H1 (cell line): Measurements from ENCODE around the gene EFHC1. TPM values are rescaled to one million over a fixed set of nuclear protein-coding genes. Genes with fewer than 3 reads are reported as not detected.

Experiments
- CTCF ChIA-PET: fragments of 300-600 bp; sonication (Branson Sonifier 250); formaldehyde crosslinking; loops from one replicate; lab custom pipeline; 2021; ENCODE audit not compliant: partially characterized antibody; lab: Charles Lee
- POLR2A ChIA-PET: fragments of 300-600 bp; sonication (Branson Sonifier 250); formaldehyde crosslinking; loops from one replicate; lab custom pipeline; 2021; ENCODE audit warnings: inconsistent platforms; ENCODE audit not compliant: partially characterized antibody; lab: Charles Lee
- DNase-seq, 2 experiments: peaks; one replicate each; pipeline versions ENCODE4 v3.0.0 to v3.0.0-alpha.2; 2010 to 2022; ENCODE audit warnings: low spot score in 2 of 2, low read depth in 1 of 2, mixed read lengths in 1 of 2
- FAIRE-seq: peaks from 2 replicates; lab custom pipeline; 2011; peaks lifted over from hg19 to GRCh38; lab: Jason Lieb, UNC
- H2AFZ ChIP-seq: 2 replicates; pipeline ENCODE4 v1.8.1; 2012; ENCODE audit warnings: low read length, inconsistent platforms
- H2AK5ac ChIP-seq: 2 replicates; pipeline ENCODE4 v1.6.1; 2013; ENCODE audit warnings: low read depth, low read length
- H2BK120ac ChIP-seq: replicated peaks from 2 replicates; pipeline ENCODE3; 2013; ENCODE audit warnings: low read depth, low read length, inconsistent platforms
- H2BK12ac ChIP-seq: 2 replicates; pipeline ENCODE4 v1.6.1; 2013; ENCODE audit warnings: low read depth, low read length
- H2BK15ac ChIP-seq: 2 replicates; pipeline ENCODE4 v1.6.1; 2013; ENCODE audit warnings: low read length
- H2BK20ac ChIP-seq: 2 replicates; pipeline ENCODE4 v1.6.1; 2013; ENCODE audit warnings: low read length
- H2BK5ac ChIP-seq: 2 replicates; pipeline ENCODE4 v1.6.1; 2013; ENCODE audit warnings: low read depth, low read length
- H3K14ac ChIP-seq: 2 replicates; pipeline ENCODE4 v1.6.1; 2013; ENCODE audit warnings: inconsistent platforms; ENCODE audit not compliant: insufficient read length
- H3K18ac ChIP-seq: 2 replicates; pipeline ENCODE4 v1.6.1; 2013; ENCODE audit warnings: low read length; ENCODE audit errors: extremely low read depth
- H3K23ac ChIP-seq: 2 replicates; pipeline ENCODE4 v1.6.1; 2013; ENCODE audit warnings: inconsistent platforms; ENCODE audit not compliant: insufficient read length
- H3K23me2 ChIP-seq: 2 replicates; pipeline ENCODE4 v1.6.1; 2013; ENCODE audit warnings: low read depth, low read length
- H3K27ac ChIP-seq: 2 replicates; pipeline ENCODE4 v1.6.1; 2011; ENCODE audit warnings: low read depth, low read length, inconsistent platforms
- H3K27me3 ChIP-seq, 4 experiments: replicated peaks in 1 of 4; 1 replicate in 1 of 4; 2 replicates in 3 of 4; pipeline versions ENCODE4 v1.6.1 to v1.8.1; 2011 to 2013; ENCODE audit warnings: low read length in 3 of 4, mild to moderate bottlenecking in 3 of 4, inconsistent platforms in 2 of 4, mixed read lengths in 2 of 4, moderate library complexity in 1 of 4; ENCODE audit not compliant: control insufficient read depth in 3 of 4, insufficient read depth in 3 of 4; ENCODE audit errors: extremely low read depth in 1 of 4
- H3K36me3 ChIP-seq, 4 experiments: 2 replicates each; pipeline versions ENCODE4 v1.6.1 to v1.8.1; 2011 to 2013; ENCODE audit warnings: mild to moderate bottlenecking in 4 of 4, low read length in 3 of 4, moderate library complexity in 2 of 4, control low read depth in 1 of 4, inconsistent platforms in 1 of 4; ENCODE audit not compliant: insufficient read depth in 4 of 4, control insufficient read depth in 2 of 4
- H3K4ac ChIP-seq: replicated peaks from 2 replicates; pipeline ENCODE3; 2013; ENCODE audit warnings: low read length, low read depth, mixed read lengths, inconsistent platforms; ENCODE audit not compliant: insufficient read length
- H3K4me1 ChIP-seq, 4 experiments: replicated peaks in 1 of 4; 1 replicate in 1 of 4; 2 replicates in 3 of 4; pipeline versions ENCODE4 v1.6.1 to v1.8.1; 2011 to 2013; ENCODE audit warnings: low read length in 3 of 4, inconsistent platforms in 2 of 4, mixed read lengths in 1 of 4; ENCODE audit not compliant: insufficient read depth in 4 of 4, control insufficient read depth in 3 of 4
- H3K4me2 ChIP-seq, 2 experiments: 2 replicates each; pipeline versions ENCODE4 v1.6.1 to v1.8.1; 2011 to 2013; ENCODE audit warnings: low read depth in 2 of 2, low read length in 2 of 2, control low read depth in 1 of 2, inconsistent platforms in 1 of 2, mild to moderate bottlenecking in 1 of 2; ENCODE audit not compliant: insufficient read depth in 1 of 2
- H3K4me3 ChIP-seq, 4 experiments: fragments of 200-600, 300-600 bp in 1 of 4; sonication (generic), shearing (Covaris generic), sonication (Bioruptor Twin) in 1 of 4; 2 replicates each; pipeline versions ENCODE4 v1.5.1 to v1.8.1; 2011 to 2016; ENCODE audit warnings: low read length in 4 of 4, low read depth in 3 of 4, control low read depth in 2 of 4, inconsistent platforms in 2 of 4, mild to moderate bottlenecking in 2 of 4, mixed read lengths in 1 of 4, moderate library complexity in 1 of 4; ENCODE audit not compliant: insufficient read depth in 2 of 4; ENCODE audit errors: extremely low read depth in 1 of 4
- H3K56ac ChIP-seq: replicated peaks from 2 replicates; pipeline ENCODE3; 2013; ENCODE audit warnings: low read depth, mild to moderate bottlenecking, mixed read lengths, low read length, inconsistent platforms; ENCODE audit not compliant: insufficient read length
- H3K79me1 ChIP-seq: 2 replicates; pipeline ENCODE4 v1.6.1; 2013; ENCODE audit warnings: low read depth, low read length, control low read depth
- H3K79me2 ChIP-seq, 2 experiments: 2 replicates each; pipeline versions ENCODE4 v1.6.1 to v1.8.1; 2012 to 2013; ENCODE audit warnings: low read length in 2 of 2, mild to moderate bottlenecking in 2 of 2, inconsistent platforms in 1 of 2; ENCODE audit not compliant: insufficient read depth in 2 of 2, control insufficient read depth in 1 of 2
- H3K9ac ChIP-seq, 4 experiments: replicated peaks in 1 of 4; 1 replicate in 1 of 4; 2 replicates in 3 of 4; pipeline versions ENCODE4 v1.6.1 to v1.8.1; 2011 to 2013; ENCODE audit warnings: low read depth in 3 of 4, low read length in 3 of 4, control low read depth in 2 of 4, mild to moderate bottlenecking in 2 of 4, moderate library complexity in 2 of 4, inconsistent platforms in 1 of 4; ENCODE audit errors: extremely low read depth in 1 of 4
- H3K9me3 ChIP-seq, 2 experiments: 2 replicates each; pipeline versions ENCODE4 v1.6.1 to v1.8.1; 2012 to 2013; ENCODE audit warnings: mild to moderate bottlenecking in 2 of 2, moderate library complexity in 2 of 2, control low read depth in 1 of 2, inconsistent platforms in 1 of 2, low read depth in 1 of 2, low read length in 1 of 2, mixed read lengths in 1 of 2; ENCODE audit not compliant: insufficient read depth in 2 of 2
- H4K20me1 ChIP-seq, 2 experiments: replicated peaks in 1 of 2; 2 replicates each; pipeline versions ENCODE3 to v1.8.1; 2011 to 2013; ENCODE audit warnings: inconsistent platforms in 2 of 2, low read length in 2 of 2, mild to moderate bottlenecking in 1 of 2; ENCODE audit not compliant: insufficient read depth in 2 of 2, control insufficient read depth in 1 of 2
- H4K5ac ChIP-seq: 2 replicates; pipeline ENCODE4 v1.6.1; 2013; ENCODE audit warnings: low read length, low read depth, mixed read lengths, inconsistent platforms; ENCODE audit not compliant: insufficient read length
- H4K8ac ChIP-seq: 2 replicates; pipeline ENCODE4 v1.8.0; 2013; ENCODE audit warnings: mild to moderate bottlenecking, moderate library complexity, low read length, inconsistent platforms; ENCODE audit not compliant: insufficient read depth; ENCODE audit errors: extremely low read depth
- H4K91ac ChIP-seq: replicated peaks from 2 replicates; pipeline ENCODE3; 2013; ENCODE audit warnings: low read length, mixed read lengths, inconsistent platforms; ENCODE audit not compliant: insufficient read length
- BCL11A ChIP-seq, 2 experiments: IDR thresholded peaks; one replicate each; pipeline ENCODE4 v1.6.1; 2011; ENCODE audit warnings: low read depth in 2 of 2, low read length in 2 of 2, mild to moderate bottlenecking in 2 of 2
- CBX5 ChIP-seq: fragments of 300-800, 300-1000 bp; sonication (generic); IDR thresholded peaks from 2 replicates; pipeline ENCODE4 v1.7.1; 2016; ENCODE audit warnings: antibody characterized with exemption, low read length, low read depth
- CEBPB ChIP-seq: IDR thresholded peaks from 2 replicates; pipeline ENCODE4 v1.6.1; 2012; ENCODE audit warnings: low read depth, low read length
- CTBP2 ChIP-seq: IDR thresholded peaks from 2 replicates; pipeline ENCODE4 v1.7.0; 2011; ENCODE audit warnings: borderline replicate concordance, mild to moderate bottlenecking, moderate library complexity, mixed read lengths, low read length; ENCODE audit not compliant: insufficient read depth, insufficient read length
- RAD21 ChIP-seq, 2 experiments: IDR thresholded peaks in 1 of 2; conservative IDR thresholded peaks in 1 of 2; 2 replicates each; pipeline ENCODE4 v1.6.1; 2011; ENCODE audit warnings: low read depth in 2 of 2, low read length in 2 of 2, improper control_type of control experiment in 1 of 2, inconsistent platforms in 1 of 2, mild to moderate bottlenecking in 1 of 2, moderate library complexity in 1 of 2
- WGBS, 2 experiments: shearing (Covaris generic) in 1 of 2; methylation state at CpG; one replicate each; pipeline versions ENCODE4 v1.1.6 to v1.1.7; 2013 to 2015; ENCODE audit warnings: low lambda C conversion rate in 2 of 2, mixed read lengths in 2 of 2, inconsistent platforms in 1 of 2, low coverage in 1 of 2, missing lambda C conversion rate in 1 of 2; ENCODE audit not compliant: insufficient replicate concordance in 2 of 2, insufficient coverage in 1 of 2, insufficient read length in 1 of 2; ENCODE audit errors: extremely low coverage in 1 of 2, missing lambda C conversion rate in 1 of 2; 5-methylcytosine and 5-hydroxymethylcytosine counted together
- polyA plus RNA-seq, 7 experiments: library from polyadenylated mRNA; depleted of rRNA in 3 of 7; stranded (reverse) in 5 of 7; unstranded in 2 of 7; fragments of >200 nt in 5 of 7; fragments of 200-250 nt in 2 of 7; gene quantifications; 1 replicate in 5 of 7; 2 replicates in 1 of 7; 4 replicates in 1 of 7; pipeline versions ENCODE4 v1.2.1 to v1.2.3, GENCODE V29; 2011 to 2013; ENCODE audit warnings: missing spikeins in 2 of 7, mixed read lengths in 2 of 7
- total RNA-seq: library from RNA; stranded (reverse); fragmentation: NEBNext Ultra II Directional; extraction: Animal tissue kit (Norgen Biotek cat#: 25700); gene quantifications from 2 replicates; pipeline ENCODE4 v1.2.1, GENCODE V29; 2021

EFHC1 gene
- total and polyA plus RNA-seq, 2 of the 8 experiments (the other 6 are each of a cell fraction or from before 2014, with no cell fraction given): 10.5 to 16.4 TPM

- H3K9ac ChIP-seq: no peak overlapping the region
- H3K23ac ChIP-seq: no peak overlapping the region
- H2BK15ac ChIP-seq: no peak overlapping the region
- no peak overlapping the region for H3K4me3 ChIP-seq
- TF ChIP-seq CTBP2: no peak
- TF ChIP-seq BCL11A (IDR thresholded peaks at IDR 0.05; ENCODE audit: low read depth in 2 of 2, low read length in 2 of 2): no peak
- no peak for TF ChIP-seq RAD21 (IDR thresholded peaks at IDR 0.05 in 1 of 2, conservative IDR thresholded peaks at IDR 0.05 in 1 of 2; ENCODE audit: low read depth in 2 of 2, low read length in 2 of 2)
- no peak for TF ChIP-seq CBX5
- no peak for TF ChIP-seq CEBPB
- peaks cover 13 to 31% (median 25%) of the 10 kb centered on the region in 4 experiments for H3K4me1 ChIP-seq
- ChIA-PET CTCF (interaction anchor here (0.5 to 1.5 kb wide), 4 partner anchors 16 to 245 kb away, joined by 3 to 4 read pairs (median 4); no protein-coding TSS in a partner anchor), POLR2A (no interaction called here)
- H4K91ac ChIP-seq: no peak overlapping the region
- H3K14ac ChIP-seq: no peak overlapping the region
- no peaks in the 10 kb centered on the region for H3K36me3 ChIP-seq
- no peak overlapping the region for H3K4ac ChIP-seq
- H4K8ac ChIP-seq: no peak overlapping the region
- H2BK20ac ChIP-seq: no peak overlapping the region
- no peak overlapping the region for H2BK5ac ChIP-seq
- H3K27ac ChIP-seq: no peak overlapping the region
- no peaks in the 10 kb centered on the region for H3K27me3 ChIP-seq
- no peaks in the 10 kb centered on the region; the same call in 1 of the 2 replicates for H3K23me2 ChIP-seq
- H3K79me2 ChIP-seq: peaks cover 0 to 36% of the 10 kb centered on the region in 2 experiments; a peak in 3 of 4 replicates
- no peak overlapping the region for H2AFZ ChIP-seq
- no peak overlapping the region for H2BK12ac ChIP-seq
- 90% methylated on average over 4 of the region's 6 CpGs; no CpG with 5 or more reads in 1 of the 2 experiments for WGBS, 2 experiments
- no peaks in the 10 kb centered on the region for H3K9me3 ChIP-seq
- no peak overlapping the region for H2BK120ac ChIP-seq
- FAIRE-seq (no peak), DNase-seq (no peak)
- H4K20me1 ChIP-seq: peaks cover 0 to 1% of the 10 kb centered on the region in 2 experiments
- peaks cover 11% of the 10 kb centered on the region for H3K79me1 ChIP-seq
- no peak overlapping the region for H4K5ac ChIP-seq
- H3K4me2 ChIP-seq: no peak overlapping the region
- no peak overlapping the region for H3K56ac ChIP-seq
- no peak overlapping the region for H3K18ac ChIP-seq
- H2AK5ac ChIP-seq: no peak overlapping the region
Observed at GRCh38 chr6:52554684-52555280, 134.6 kb downstream of the EFHC1 start.
